ENCODE data around the gene EVI5.

EVI5 gene

GRCh38 chr1:92483610-92484471 is 301.1 kb downstream of the EVI5 start:
- DNase-seq (ENCODE audit: low read depth): no peak

- DNase-seq (ENCODE audit: low read depth): no peak
These were observed 302.0 kb downstream of the EVI5 start for GRCh38 chr1:92482665-92483609.

GRCh38 chr1:92481971-92482664 is 302.8 kb downstream of the EVI5 start:
- no peak for DNase-seq (ENCODE audit: low read depth)

GRCh38 chr1:92481599-92481925 is 303.3 kb downstream of the EVI5 start:
- DNase-seq (ENCODE audit: low read depth): no peak

GRCh38 chr1:92480813-92481598 is 303.9 kb downstream of the EVI5 start:
- DNase-seq (ENCODE audit: low read depth): no peak

GRCh38 chr1:92480200-92480812 is 304.6 kb downstream of the EVI5 start:
- DNase-seq (ENCODE audit: low read depth): no peak

GRCh38 chr1:92479587-92479986 is 305.3 kb downstream of the EVI5 start:
- DNase-seq (ENCODE audit: low read depth): no peak

GRCh38 chr1:92478393-92478792 is 306.5 kb downstream of the EVI5 start:
- no peak for DNase-seq (ENCODE audit: low read depth)

- no peak for DNase-seq (ENCODE audit: low read depth)
These were observed 308.8 kb downstream of the EVI5 start for GRCh38 chr1:92476071-92476631.

GRCh38 chr1:92475029-92475428 is 309.9 kb downstream of the EVI5 start:
- DNase-seq (ENCODE audit: low read depth): no peak

GRCh38 chr1:92473781-92474495 is 311.0 kb downstream of the EVI5 start:
- DNase-seq (ENCODE audit: low read depth): no peak

GRCh38 chr1:92470216-92470615 is 314.7 kb downstream of the EVI5 start:
- DNase-seq (ENCODE audit: low read depth): no peak

- DNase-seq (ENCODE audit: low read depth): no peak
These were observed 318.1 kb downstream of the EVI5 start for GRCh38 chr1:92466683-92467352.

- no peak for DNase-seq (ENCODE audit: low read depth)
These were observed 319.7 kb downstream of the EVI5 start for GRCh38 chr1:92465256-92465647.

- DNase-seq (ENCODE audit: low read depth): no peak
These were observed 320.2 kb downstream of the EVI5 start for GRCh38 chr1:92464588-92465255.

- no peak for DNase-seq (ENCODE audit: low read depth)
These were observed 323.4 kb downstream of the EVI5 start for GRCh38 chr1:92461364-92462097.

- DNase-seq (ENCODE audit: low read depth): no peak
These were observed 325.0 kb downstream of the EVI5 start for GRCh38 chr1:92459871-92460320.
